ENCODE data around the gene RAB6A.

- TF ChIP-seq TCF7L2 (IDR thresholded peaks at IDR 0.05; ENCODE audit: borderline replicate concordance, extremely low read depth, insufficient read depth, insufficient read length), result no peak
- no peak for TF ChIP-seq JUND (IDR thresholded peaks at IDR 0.05)
These were observed 1.2 kb downstream of the RAB6A start for GRCh38 chr11:73759610-73760134.
